Hematopoietic multipotent progenitor cell treated with erythropoietin and hydrocortisone succinate and interleukin-3 and kit ligand, for 17 days (in vitro differentiated cells): Measurements from ENCODE around the gene MARCHF5.

ENCODE experiments used
- DNase-seq: peaks from one replicate; pipeline ENCODE4 v3.0.0-alpha.2; 2015; ENCODE audit warnings: low spot score

The MARCHF5 gene

GRCh38 chr10:92290837-92291615 lies at the start of gene MARCHF5, which contains the start of gene CPEB3:
Gene MARCHF5 (plus strand): TSS chr10:92291167. CDS start chr10:92291495, 328 bp downstream.
Gene CPEB3 (minus strand): TSS chr10:92291078. CDS start chr10:92240350, 50,728 bp downstream.
- peak; percentile 91 for DNase-seq

- no peak for DNase-seq
Measured at GRCh38 chr10:92241501-92241900, 49.5 kb upstream of the MARCHF5 start.

- no peak for DNase-seq
Measured at GRCh38 chr10:92242380-92242779, 48.6 kb upstream of the MARCHF5 start.

- DNase-seq: no peak
Measured at GRCh38 chr10:92242910-92243671, 47.9 kb upstream of the MARCHF5 start.

GRCh38 chr10:92244796-92245195 lies 46.2 kb upstream of the MARCHF5 start:
- DNase-seq: no peak

- no peak for DNase-seq
Measured at GRCh38 chr10:92248566-92248965, 42.4 kb upstream of the MARCHF5 start.

- DNase-seq: no peak
Measured at GRCh38 chr10:92263396-92263795, 27.6 kb upstream of the MARCHF5 start.

- no peak for DNase-seq
Measured at GRCh38 chr10:92264249-92264648, 26.7 kb upstream of the MARCHF5 start.

GRCh38 chr10:92265687-92266258 lies 25.2 kb upstream of the MARCHF5 start:
- no peak for DNase-seq

GRCh38 chr10:92267343-92267742 lies 23.6 kb upstream of the MARCHF5 start:
- DNase-seq: no peak

GRCh38 chr10:92268748-92269147 lies 22.2 kb upstream of the MARCHF5 start:
- DNase-seq: no peak

- no peak for DNase-seq
Measured at GRCh38 chr10:92274071-92274470, 16.9 kb upstream of the MARCHF5 start.

GRCh38 chr10:92278996-92279696 lies 11.8 kb upstream of the MARCHF5 start:
- no peak for DNase-seq

GRCh38 chr10:92284112-92284704 lies 6.8 kb upstream of the MARCHF5 start:
- DNase-seq: no peak

GRCh38 chr10:92290076-92290836 lies 711 bp upstream of the MARCHF5 start:
- DNase-seq: peak; percentile 49

- DNase-seq: no peak
Measured at GRCh38 chr10:92291616-92291865, 574 bp downstream of the MARCHF5 start.

- peak; percentile 59 for DNase-seq
Measured at GRCh38 chr10:92291921-92292845, 1.2 kb downstream of the MARCHF5 start.

GRCh38 chr10:92298487-92298886 lies 7.5 kb downstream of the MARCHF5 start:
- no peak for DNase-seq

- DNase-seq: no peak
Measured at GRCh38 chr10:92303096-92303495, 12.1 kb downstream of the MARCHF5 start.

- DNase-seq: no peak
Measured at GRCh38 chr10:92304061-92304460, 13.1 kb downstream of the MARCHF5 start.
